Measurements from ENCODE around the gene GGNBP2. TPM values are rescaled to one million over a fixed set of nuclear protein-coding genes. Genes with fewer than 3 reads are reported as not detected.

The GGNBP2 gene
- total RNA-seq, 4 donors from 2014 or later = 48.6 to 128 (median 91.6) TPM

- 4 to 6% methylated on average over 11 to 45 of the region's 48 CpGs for WGBS, 2 donors (ENCODE audit: low coverage in 1 of 2)
- DNase-seq = peak; percentile 82
- H3K9me3 ChIP-seq = no peaks in the 10 kb centered on the region
- in situ Hi-C loops (cut with MboI; ENCODE audit: low pct_ligation_motif_present in 1 of 4, low pct_unique_long_range_greater_than_20kb in 1 of 4, low sequenced_read_pairs in 3 of 4) = no loop called here
- no peaks in the 10 kb centered on the region for H3K36me3 ChIP-seq
- H3K4me3 ChIP-seq = peak overlapping the region; percentile 66 to 93 (median 82)
- H3K27ac ChIP-seq = peak overlapping the region; percentile 94 to 100 (median 96)
- intact Hi-C loops (cut with DNase I; ENCODE audit: low total_unique reads) = no loop called here
- TF ChIP-seq, protein P1, sequence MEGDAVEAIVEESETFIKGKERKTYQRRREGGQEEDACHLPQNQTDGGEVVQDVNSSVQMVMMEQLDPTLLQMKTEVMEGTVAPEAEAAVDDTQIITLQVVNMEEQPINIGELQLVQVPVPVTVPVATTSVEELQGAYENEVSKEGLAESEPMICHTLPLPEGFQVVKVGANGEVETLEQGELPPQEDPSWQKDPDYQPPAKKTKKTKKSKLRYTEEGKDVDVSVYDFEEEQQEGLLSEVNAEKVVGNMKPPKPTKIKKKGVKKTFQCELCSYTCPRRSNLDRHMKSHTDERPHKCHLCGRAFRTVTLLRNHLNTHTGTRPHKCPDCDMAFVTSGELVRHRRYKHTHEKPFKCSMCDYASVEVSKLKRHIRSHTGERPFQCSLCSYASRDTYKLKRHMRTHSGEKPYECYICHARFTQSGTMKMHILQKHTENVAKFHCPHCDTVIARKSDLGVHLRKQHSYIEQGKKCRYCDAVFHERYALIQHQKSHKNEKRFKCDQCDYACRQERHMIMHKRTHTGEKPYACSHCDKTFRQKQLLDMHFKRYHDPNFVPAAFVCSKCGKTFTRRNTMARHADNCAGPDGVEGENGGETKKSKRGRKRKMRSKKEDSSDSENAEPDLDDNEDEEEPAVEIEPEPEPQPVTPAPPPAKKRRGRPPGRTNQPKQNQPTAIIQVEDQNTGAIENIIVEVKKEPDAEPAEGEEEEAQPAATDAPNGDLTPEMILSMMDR (IDR thresholded peaks at IDR 0.05) = peak; percentile 39 to 72 (median 50)
- TF ChIP-seq EP300 (IDR thresholded peaks at IDR 0.05; ENCODE audit: low read depth) (no peak), POLR2AphosphoS5 (IDR thresholded peaks at IDR 0.05) (peak in 2 of 3 donors; percentile 37 to 57), POLR2A (IDR thresholded peaks at IDR 0.05) (peak; percentile 4)
- H3K4me1 ChIP-seq = peaks cover 0 to 18% (median 16%) of the 10 kb centered on the region in 4 donors
- H3K27me3 ChIP-seq = no peaks in the 10 kb centered on the region
Measured at GRCh38 chr17:36533935-36534839, 10.5 kb upstream of the GGNBP2 start.

GRCh38 chr17:36534840-36535668, 9.7 kb upstream of the GGNBP2 start, which contains the start of the genes MYO19 and PIGW:
MYO19 (minus strand) TSS chr17:36534868; CDS start chr17:36532538, 2,330 bp downstream.
PIGW (plus strand) TSS chr17:36534987; CDS start chr17:36537102, 2,115 bp downstream.
- DNase-seq = peak; percentile 93
- in situ Hi-C loops (cut with MboI; ENCODE audit: low pct_ligation_motif_present in 1 of 4, low pct_unique_long_range_greater_than_20kb in 1 of 4, low sequenced_read_pairs in 3 of 4) = no loop called here
- Histone ChIP-seq H3K36me3 (no peaks in the 10 kb centered on the region), H3K4me3 (peak within 1 kb of the TSS; percentile 66 to 93 (median 82)), H3K27me3 (no peaks in the 10 kb centered on the region), H3K4me1 (peaks cover 0 to 18% (median 16%) of the 10 kb centered on the region in 4 donors), H3K9me3 (no peaks in the 10 kb centered on the region), H3K27ac (peak within 1 kb of the TSS; percentile 94 to 100 (median 96))
- intact Hi-C loops (cut with DNase I; ENCODE audit: low total_unique reads) = no loop called here
- TF ChIP-seq, protein P1 (IDR thresholded peaks at IDR 0.05) = no peak
- TF ChIP-seq POLR2AphosphoS5 (IDR thresholded peaks at IDR 0.05) = peak; percentile 81 to 97 (median 96)
- TF ChIP-seq EP300 (IDR thresholded peaks at IDR 0.05; ENCODE audit: low read depth) = no peak
- TF ChIP-seq POLR2A (IDR thresholded peaks at IDR 0.05) = peak; percentile 90
- WGBS, 2 donors (ENCODE audit: low coverage in 1 of 2) = 1% methylated on average over 60 of the region's 83 CpGs; no CpG with 5 or more reads in 1 of the 2 donors

GRCh38 chr17:36535669-36536081, 9.0 kb upstream of the GGNBP2 start:
- in situ Hi-C loops (cut with MboI; ENCODE audit: low pct_ligation_motif_present in 1 of 4, low pct_unique_long_range_greater_than_20kb in 1 of 4, low sequenced_read_pairs in 3 of 4) = no loop called here
- Histone ChIP-seq H3K9me3 (no peaks in the 10 kb centered on the region), H3K27me3 (no peaks in the 10 kb centered on the region), H3K36me3 (no peaks in the 10 kb centered on the region), H3K27ac (peak overlapping the region; percentile 94 to 100 (median 96)), H3K4me3 (peak overlapping the region; percentile 66 to 93 (median 82)), H3K4me1 (peaks cover 0 to 18% (median 16%) of the 10 kb centered on the region in 4 donors)
- intact Hi-C loops (cut with DNase I; ENCODE audit: low total_unique reads) = no loop called here
- DNase-seq = no peak
- WGBS, 2 donors (ENCODE audit: low coverage in 1 of 2) = 6 to 8% methylated on average over 15 of the region's 15 CpGs
- TF ChIP-seq, protein P1 (IDR thresholded peaks at IDR 0.05) = peak in 1 of 5 experiments; percentile 45
- TF ChIP-seq POLR2AphosphoS5 (IDR thresholded peaks at IDR 0.05) = no peak

DNA sequence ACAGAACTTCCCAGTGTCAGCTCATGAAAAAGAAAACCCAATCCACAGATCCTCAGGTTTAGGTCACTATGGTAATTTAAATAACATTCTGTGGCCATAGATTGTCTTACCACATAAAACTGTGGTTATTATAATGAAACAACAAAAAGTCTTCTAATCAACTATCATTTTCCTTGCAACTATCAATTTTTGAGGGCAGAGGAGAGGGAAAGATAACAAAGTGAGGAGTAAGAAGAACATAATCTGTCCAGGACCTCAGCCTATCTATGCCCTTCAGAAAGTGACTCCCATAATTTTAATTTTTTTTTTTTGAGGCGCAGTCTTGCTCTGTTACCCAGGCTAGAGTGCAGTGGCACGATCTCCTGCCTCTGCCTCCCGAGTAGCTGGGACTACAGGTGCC, 4.0 kb upstream of the GGNBP2 start:
- H3K9me3 ChIP-seq = no peaks in the 10 kb centered on the region
- DNase-seq = no peak
- in situ Hi-C loops (cut with MboI; ENCODE audit: low pct_ligation_motif_present in 1 of 4, low pct_unique_long_range_greater_than_20kb in 1 of 4, low sequenced_read_pairs in 3 of 4) (no loop called here), intact Hi-C loops (cut with DNase I; ENCODE audit: low total_unique reads) (no loop called here)
- TF ChIP-seq, protein P1 (IDR thresholded peaks at IDR 0.05) = no peak
- no peak for TF ChIP-seq POLR2AphosphoS5 (IDR thresholded peaks at IDR 0.05)
- TF ChIP-seq POLR2A (IDR thresholded peaks at IDR 0.05) = no peak
- TF ChIP-seq EP300 (IDR thresholded peaks at IDR 0.05; ENCODE audit: low read depth) = no peak
- H3K36me3 ChIP-seq = no peaks in the 10 kb centered on the region
- WGBS, 2 donors (ENCODE audit: low coverage in 1 of 2) = 97 to 100% methylated on average over 2 to 3 of the region's 3 CpGs
- peaks cover 5 to 16% (median 12%) of the 10 kb centered on the region in 4 donors for H3K4me1 ChIP-seq
- no peak overlapping the region for H3K4me3 ChIP-seq
- H3K27me3 ChIP-seq = no peaks in the 10 kb centered on the region
- H3K27ac ChIP-seq = no peak overlapping the region

Data from transverse colon (tissue), 4 donors.